ENCODE measurements around the gene LDHAL6B.

GRCh38 chr15:59177317-59177660 lies 29.4 kb upstream of the LDHAL6B start:
- no peak for TF ChIP-seq MAX (IDR thresholded peaks at IDR 0.05; ENCODE audit: low read depth)
- TF ChIP-seq CTCF (IDR thresholded peaks at IDR 0.05) = no peak
- no peak for TF ChIP-seq POLR2AphosphoS5 (IDR thresholded peaks at IDR 0.05; ENCODE audit: low read depth, low read length)
- TF ChIP-seq SIN3A (IDR thresholded peaks at IDR 0.05; ENCODE audit: borderline replicate concordance, low read depth, low read length) = no peak
- TF ChIP-seq, protein P1, sequence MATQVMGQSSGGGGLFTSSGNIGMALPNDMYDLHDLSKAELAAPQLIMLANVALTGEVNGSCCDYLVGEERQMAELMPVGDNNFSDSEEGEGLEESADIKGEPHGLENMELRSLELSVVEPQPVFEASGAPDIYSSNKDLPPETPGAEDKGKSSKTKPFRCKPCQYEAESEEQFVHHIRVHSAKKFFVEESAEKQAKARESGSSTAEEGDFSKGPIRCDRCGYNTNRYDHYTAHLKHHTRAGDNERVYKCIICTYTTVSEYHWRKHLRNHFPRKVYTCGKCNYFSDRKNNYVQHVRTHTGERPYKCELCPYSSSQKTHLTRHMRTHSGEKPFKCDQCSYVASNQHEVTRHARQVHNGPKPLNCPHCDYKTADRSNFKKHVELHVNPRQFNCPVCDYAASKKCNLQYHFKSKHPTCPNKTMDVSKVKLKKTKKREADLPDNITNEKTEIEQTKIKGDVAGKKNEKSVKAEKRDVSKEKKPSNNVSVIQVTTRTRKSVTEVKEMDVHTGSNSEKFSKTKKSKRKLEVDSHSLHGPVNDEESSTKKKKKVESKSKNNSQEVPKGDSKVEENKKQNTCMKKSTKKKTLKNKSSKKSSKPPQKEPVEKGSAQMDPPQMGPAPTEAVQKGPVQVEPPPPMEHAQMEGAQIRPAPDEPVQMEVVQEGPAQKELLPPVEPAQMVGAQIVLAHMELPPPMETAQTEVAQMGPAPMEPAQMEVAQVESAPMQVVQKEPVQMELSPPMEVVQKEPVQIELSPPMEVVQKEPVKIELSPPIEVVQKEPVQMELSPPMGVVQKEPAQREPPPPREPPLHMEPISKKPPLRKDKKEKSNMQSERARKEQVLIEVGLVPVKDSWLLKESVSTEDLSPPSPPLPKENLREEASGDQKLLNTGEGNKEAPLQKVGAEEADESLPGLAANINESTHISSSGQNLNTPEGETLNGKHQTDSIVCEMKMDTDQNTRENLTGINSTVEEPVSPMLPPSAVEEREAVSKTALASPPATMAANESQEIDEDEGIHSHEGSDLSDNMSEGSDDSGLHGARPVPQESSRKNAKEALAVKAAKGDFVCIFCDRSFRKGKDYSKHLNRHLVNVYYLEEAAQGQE (IDR thresholded peaks at IDR 0.05; ENCODE audit: low read depth, low read length) = no peak
- no peak for TF ChIP-seq RAD21 (IDR thresholded peaks at IDR 0.05; ENCODE audit: low read length)
- TF ChIP-seq GATA2 (CRISPR knock-in tag; IDR thresholded peaks at IDR 0.05) = no peak
- no peak for TF ChIP-seq TAF1 (IDR thresholded peaks at IDR 0.05; ENCODE audit: borderline replicate concordance, low read depth, low read length)
- TF ChIP-seq RFX5 (IDR thresholded peaks at IDR 0.05; ENCODE audit: low read length) = no peak
- TF ChIP-seq FOSL2 (IDR thresholded peaks at IDR 0.05; ENCODE audit: borderline replicate concordance, low read depth) = no peak
- TF ChIP-seq TEAD4 (IDR thresholded peaks at IDR 0.05; ENCODE audit: borderline replicate concordance, insufficient read depth) = no peak
- no peak for TF ChIP-seq RXRA (IDR thresholded peaks at IDR 0.05; ENCODE audit: borderline replicate concordance, low read depth)
- no peak for TF ChIP-seq MXI1 (IDR thresholded peaks at IDR 0.05; ENCODE audit: low read depth, low read length)
- no peak for TF ChIP-seq YY1 (IDR thresholded peaks at IDR 0.05; ENCODE audit: low read depth)
